ENCODE measurements around the gene ARHGAP22.

- TF ChIP-seq REST (IDR thresholded peaks at IDR 0.05; ENCODE audit: insufficient read depth in 1 of 2, low read depth in 2 of 2, low read length in 2 of 2) (no peak), TAF1 (IDR thresholded peaks at IDR 0.05; ENCODE audit: borderline replicate concordance, insufficient read depth, low read length) (no peak), POLR2AphosphoS5 (IDR thresholded peaks at IDR 0.05; ENCODE audit: low read depth, low read length) (no peak), SIN3A (IDR thresholded peaks at IDR 0.05; ENCODE audit: borderline replicate concordance, insufficient read depth, low read length) (no peak)
Measured at GRCh38 chr10:48607356-48608278, 2.7 kb upstream of the ARHGAP22 start.

Measured in PFSK-1 (cell line).